Measurements from ENCODE around the gene SYK. TPM values are rescaled to one million over a fixed set of nuclear protein-coding genes. Genes with fewer than 3 reads are reported as not detected.
"Not testable (repeated sequence)": the region's sequence is repeated elsewhere in the genome, so short reads cannot be mapped to it uniquely, and the experiment has no call there.

Gene SYK
- total RNA-seq, 1 donor from 2014 or later = 10.7 TPM

DNA sequence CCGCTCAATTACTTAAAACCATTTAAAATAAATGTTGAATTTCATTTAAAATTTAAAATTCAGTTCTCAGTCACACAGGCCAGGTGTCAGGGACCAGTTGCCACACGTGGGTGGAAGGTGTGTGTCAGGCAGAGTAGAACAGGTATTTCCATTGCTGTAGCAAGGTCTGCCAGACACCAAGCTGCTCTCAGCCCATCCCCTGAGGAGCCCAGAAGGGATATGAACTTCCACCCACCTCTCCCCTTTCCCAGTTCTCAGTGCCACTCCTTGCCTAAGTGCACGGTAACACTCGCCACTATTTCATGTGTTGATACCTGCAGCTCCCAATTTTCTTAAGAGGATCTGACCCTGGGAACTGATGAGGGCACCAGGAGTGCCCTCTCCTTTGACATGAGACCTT is 12.7 kb downstream of the SYK start:
- DNase-seq = no peak
- Mint-ChIP-seq H3K27ac (ENCODE audit: unreplicated experiment) (no peak overlapping the region), H3K4me1 (ENCODE audit: low read depth, unreplicated experiment) (peaks cover 11% of the 10 kb centered on the region), H3K27me3 (ENCODE audit: unreplicated experiment) (no peaks in the 10 kb centered on the region), H3K4me3 (ENCODE audit: unreplicated experiment) (no peak overlapping the region), H3K36me3 (ENCODE audit: unreplicated experiment) (peaks cover 4% of the 10 kb centered on the region), H3K9me3 (ENCODE audit: unreplicated experiment) (peaks cover 4% of the 10 kb centered on the region)
- TF ChIP-seq, protein P1, sequence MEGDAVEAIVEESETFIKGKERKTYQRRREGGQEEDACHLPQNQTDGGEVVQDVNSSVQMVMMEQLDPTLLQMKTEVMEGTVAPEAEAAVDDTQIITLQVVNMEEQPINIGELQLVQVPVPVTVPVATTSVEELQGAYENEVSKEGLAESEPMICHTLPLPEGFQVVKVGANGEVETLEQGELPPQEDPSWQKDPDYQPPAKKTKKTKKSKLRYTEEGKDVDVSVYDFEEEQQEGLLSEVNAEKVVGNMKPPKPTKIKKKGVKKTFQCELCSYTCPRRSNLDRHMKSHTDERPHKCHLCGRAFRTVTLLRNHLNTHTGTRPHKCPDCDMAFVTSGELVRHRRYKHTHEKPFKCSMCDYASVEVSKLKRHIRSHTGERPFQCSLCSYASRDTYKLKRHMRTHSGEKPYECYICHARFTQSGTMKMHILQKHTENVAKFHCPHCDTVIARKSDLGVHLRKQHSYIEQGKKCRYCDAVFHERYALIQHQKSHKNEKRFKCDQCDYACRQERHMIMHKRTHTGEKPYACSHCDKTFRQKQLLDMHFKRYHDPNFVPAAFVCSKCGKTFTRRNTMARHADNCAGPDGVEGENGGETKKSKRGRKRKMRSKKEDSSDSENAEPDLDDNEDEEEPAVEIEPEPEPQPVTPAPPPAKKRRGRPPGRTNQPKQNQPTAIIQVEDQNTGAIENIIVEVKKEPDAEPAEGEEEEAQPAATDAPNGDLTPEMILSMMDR (IDR thresholded peaks at IDR 0.05; ENCODE audit: partially characterized antibody, unreplicated experiment) = no peak

DNA sequence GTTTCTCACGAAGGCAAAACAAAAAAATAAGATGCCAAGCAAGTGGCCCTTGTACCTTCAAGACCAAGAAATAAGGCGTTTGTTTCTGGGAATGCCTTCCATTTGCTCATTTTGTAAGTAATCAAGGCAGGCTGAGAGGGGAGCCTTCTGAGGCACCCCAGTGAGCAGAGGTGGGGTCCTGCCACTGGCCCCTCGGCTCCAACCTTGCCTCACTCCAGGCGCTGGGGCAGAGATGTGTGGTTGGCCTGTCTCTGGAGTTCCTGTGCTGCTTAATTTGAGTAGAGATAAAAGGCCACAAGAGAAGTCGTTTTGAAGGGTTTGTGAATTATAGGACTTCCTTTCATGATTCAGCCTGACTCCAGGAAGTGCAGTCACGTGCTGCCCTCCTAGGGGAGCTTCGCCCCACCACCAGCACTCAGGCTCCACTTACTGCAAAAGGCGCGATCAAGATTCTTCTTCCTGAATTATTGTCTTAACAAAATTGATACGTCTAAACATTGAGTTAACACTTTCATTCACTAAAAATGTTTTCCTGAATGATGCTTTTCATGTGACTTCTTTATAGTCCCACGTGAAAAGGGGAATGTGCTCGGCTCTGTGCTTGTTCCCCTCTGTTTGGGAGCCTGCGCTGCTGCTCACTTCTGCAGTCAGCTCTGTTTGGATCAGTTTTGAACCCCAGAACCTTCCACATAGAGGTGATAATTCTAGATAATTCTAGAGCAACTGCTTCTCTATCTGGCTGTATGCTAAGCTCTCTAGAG is 13.7 kb downstream of the SYK start:
- H3K36me3 Mint-ChIP-seq (ENCODE audit: unreplicated experiment) = peaks cover 5% of the 10 kb centered on the region
- TF ChIP-seq, protein P1 (IDR thresholded peaks at IDR 0.05; ENCODE audit: partially characterized antibody, unreplicated experiment) = no peak
- H3K9me3 Mint-ChIP-seq (ENCODE audit: unreplicated experiment) = peaks cover 3% of the 10 kb centered on the region
- peaks cover 4% of the 10 kb centered on the region for H3K4me1 Mint-ChIP-seq (ENCODE audit: low read depth, unreplicated experiment)
- DNase-seq = no peak
- H3K4me3 Mint-ChIP-seq (ENCODE audit: unreplicated experiment) = no peak overlapping the region
- no peak overlapping the region for H3K27ac Mint-ChIP-seq (ENCODE audit: unreplicated experiment)
- H3K27me3 Mint-ChIP-seq (ENCODE audit: unreplicated experiment) = no peaks in the 10 kb centered on the region

DNA sequence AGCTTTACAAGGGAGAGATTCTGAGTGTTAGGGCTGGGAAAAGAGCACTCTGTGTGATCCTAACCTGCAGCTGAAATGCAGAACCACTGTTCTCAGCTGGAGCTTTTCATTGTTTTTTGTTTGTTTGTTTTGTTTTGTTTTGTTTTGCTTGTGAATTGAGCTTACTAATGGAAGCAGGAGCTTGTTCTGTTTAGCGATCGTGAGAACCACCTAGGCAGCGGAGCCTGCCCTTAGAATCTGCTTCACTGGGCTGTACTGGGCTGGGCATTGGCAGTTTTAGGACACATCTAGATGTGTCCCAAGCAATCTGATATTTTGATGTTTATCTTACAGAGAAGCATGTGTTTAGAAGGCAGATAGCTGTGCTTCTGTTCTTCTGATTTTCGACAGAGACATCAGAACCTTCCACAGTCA is 14.3 kb downstream of the SYK start:
- no peaks in the 10 kb centered on the region for H3K27me3 Mint-ChIP-seq (ENCODE audit: unreplicated experiment)
- DNase-seq = no peak
- H3K27ac Mint-ChIP-seq (ENCODE audit: unreplicated experiment) = no peak overlapping the region
- no peaks in the 10 kb centered on the region for H3K4me1 Mint-ChIP-seq (ENCODE audit: low read depth, unreplicated experiment)
- no peak overlapping the region for H3K4me3 Mint-ChIP-seq (ENCODE audit: unreplicated experiment)
- TF ChIP-seq, protein P1 (IDR thresholded peaks at IDR 0.05; ENCODE audit: partially characterized antibody, unreplicated experiment) = no peak
- H3K36me3 Mint-ChIP-seq (ENCODE audit: unreplicated experiment) = peaks cover 5% of the 10 kb centered on the region
- peaks cover 3% of the 10 kb centered on the region for H3K9me3 Mint-ChIP-seq (ENCODE audit: unreplicated experiment)

DNA sequence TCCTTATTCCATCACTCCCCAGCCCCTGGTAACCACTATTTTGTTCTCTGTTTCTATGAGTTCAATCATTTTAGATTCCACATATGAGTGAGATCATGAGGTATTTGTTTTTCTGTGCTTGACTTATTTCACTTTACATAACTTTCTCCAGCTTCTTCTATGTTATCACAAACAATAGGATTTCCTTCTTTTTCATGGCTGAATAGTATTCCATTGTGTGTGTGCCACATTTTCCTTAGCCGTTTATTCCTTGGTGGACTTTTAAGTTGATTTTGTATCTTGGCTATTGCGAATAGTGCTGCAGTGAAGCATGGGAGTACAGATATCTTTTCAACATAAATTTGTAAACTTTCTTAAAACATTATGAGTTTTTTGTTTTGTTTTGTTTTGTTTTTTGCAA is 15.1 kb downstream of the SYK start:
- H3K27me3 Mint-ChIP-seq (ENCODE audit: unreplicated experiment) = no peaks in the 10 kb centered on the region
- peaks cover 3% of the 10 kb centered on the region for H3K9me3 Mint-ChIP-seq (ENCODE audit: unreplicated experiment)
- TF ChIP-seq, protein P1 (IDR thresholded peaks at IDR 0.05; ENCODE audit: partially characterized antibody, unreplicated experiment) = no peak
- no peak for DNase-seq
- H3K4me3 Mint-ChIP-seq (ENCODE audit: unreplicated experiment) = no peak overlapping the region
- H3K36me3 Mint-ChIP-seq (ENCODE audit: unreplicated experiment) = peaks cover 5% of the 10 kb centered on the region
- H3K27ac Mint-ChIP-seq (ENCODE audit: unreplicated experiment) = no peak overlapping the region
- H3K4me1 Mint-ChIP-seq (ENCODE audit: low read depth, unreplicated experiment) = no peaks in the 10 kb centered on the region

GRCh38 chr9:90818279-90818678 is 16.7 kb downstream of the SYK start:
- no peaks in the 10 kb centered on the region for H3K4me1 Mint-ChIP-seq (ENCODE audit: low read depth, unreplicated experiment)
- no peak for DNase-seq
- peaks cover 8% of the 10 kb centered on the region for H3K9me3 Mint-ChIP-seq (ENCODE audit: unreplicated experiment)
- TF ChIP-seq, protein P1 (IDR thresholded peaks at IDR 0.05; ENCODE audit: partially characterized antibody, unreplicated experiment) = no peak
- H3K27me3 Mint-ChIP-seq (ENCODE audit: unreplicated experiment) = peaks cover 2% of the 10 kb centered on the region
- no peak overlapping the region for H3K27ac Mint-ChIP-seq (ENCODE audit: unreplicated experiment)
- no peak overlapping the region for H3K4me3 Mint-ChIP-seq (ENCODE audit: unreplicated experiment)
- peaks cover 13% of the 10 kb centered on the region for H3K36me3 Mint-ChIP-seq (ENCODE audit: unreplicated experiment)

DNA sequence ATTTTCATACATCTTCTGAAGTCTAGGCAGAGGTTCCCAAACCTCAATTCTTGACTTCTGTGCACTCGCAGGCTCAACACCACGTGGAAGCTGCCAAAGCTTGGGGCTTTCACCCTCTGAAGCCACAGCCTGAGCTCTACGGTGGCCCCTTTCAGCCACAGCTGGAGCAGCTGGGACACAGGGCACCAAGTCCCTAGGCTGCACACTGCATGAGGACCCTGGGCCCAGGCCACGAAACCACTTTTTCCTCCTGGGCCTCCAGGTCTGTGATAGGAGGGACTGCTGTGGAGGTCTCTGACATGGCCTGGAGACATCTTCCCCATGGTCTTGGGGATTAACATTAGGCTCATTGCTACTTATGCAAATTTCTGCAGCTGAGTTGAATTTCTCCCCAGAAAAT is 18.8 kb downstream of the SYK start:
- H3K27ac Mint-ChIP-seq (ENCODE audit: unreplicated experiment); H3K4me3 Mint-ChIP-seq (ENCODE audit: unreplicated experiment); H3K4me1 Mint-ChIP-seq (ENCODE audit: low read depth, unreplicated experiment); H3K27me3 Mint-ChIP-seq (ENCODE audit: unreplicated experiment); H3K9me3 Mint-ChIP-seq (ENCODE audit: unreplicated experiment); DNase-seq: not testable (repeated sequence)
- H3K36me3 Mint-ChIP-seq (ENCODE audit: unreplicated experiment) = peaks cover 17% of the 10 kb centered on the region

DNA sequence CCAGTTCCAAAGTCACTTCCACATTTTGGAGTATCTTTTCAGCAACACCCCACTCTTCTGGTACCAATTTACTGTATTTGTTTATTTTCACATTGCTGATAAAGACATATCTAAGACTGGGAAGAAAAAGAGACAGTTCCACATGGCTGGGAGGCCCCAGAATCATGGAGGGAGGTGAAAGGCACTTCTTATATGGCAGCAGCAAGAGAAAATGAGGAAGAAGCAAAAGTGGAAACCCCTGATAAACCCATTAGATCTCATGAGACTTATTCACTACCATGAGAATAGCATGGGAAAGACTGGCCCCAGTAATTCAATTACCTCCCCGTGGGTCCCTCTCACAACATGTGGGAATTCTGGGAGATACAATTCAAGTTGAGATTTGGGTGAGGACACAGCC is 19.6 kb downstream of the SYK start:
- H3K36me3 Mint-ChIP-seq (ENCODE audit: unreplicated experiment) = peaks cover 19% of the 10 kb centered on the region
- not testable (repeated sequence) for H3K27me3 Mint-ChIP-seq (ENCODE audit: unreplicated experiment); H3K4me3 Mint-ChIP-seq (ENCODE audit: unreplicated experiment); H3K4me1 Mint-ChIP-seq (ENCODE audit: low read depth, unreplicated experiment); H3K9me3 Mint-ChIP-seq (ENCODE audit: unreplicated experiment); DNase-seq; H3K27ac Mint-ChIP-seq (ENCODE audit: unreplicated experiment)

Data from glutamatergic neuron (in vitro differentiated cells).